ENCODE data around the gene ASB13.

- TF ChIP-seq ZNF121 (tag by site-specific recombination; IDR thresholded peaks at IDR 0.05) = no peak
- TF ChIP-seq SP2 (tag by site-specific recombination; IDR thresholded peaks at IDR 0.05) = no peak
- TF ChIP-seq YY1 (tag by site-specific recombination; IDR thresholded peaks at IDR 0.05) = no peak
- TF ChIP-seq CTCF (tag by site-specific recombination; IDR thresholded peaks at IDR 0.05) = no peak
- no peak for TF ChIP-seq ZNF114 (tag by site-specific recombination; IDR thresholded peaks at IDR 0.05)
- no peak for TF ChIP-seq MYNN (tag by site-specific recombination; IDR thresholded peaks at IDR 0.05; ENCODE audit: borderline replicate concordance)
- TF ChIP-seq ZNF529 (tag by site-specific recombination; IDR thresholded peaks at IDR 0.05; ENCODE audit: insufficient replicate concordance) = no peak
- TF ChIP-seq PRDM10 (tag by site-specific recombination; IDR thresholded peaks at IDR 0.05) = no peak
- no peak for TF ChIP-seq ZNF274 (IDR thresholded peaks at IDR 0.05; ENCODE audit: low read length)
- no peak for TF ChIP-seq ZNF274 (tag by site-specific recombination; IDR thresholded peaks at IDR 0.05; ENCODE audit: borderline replicate concordance)
Measured at GRCh38 chr10:5589011-5589660, 77.3 kb downstream of the ASB13 start.

All from HEK293 (cell line).